ENCODE data around the gene SLC1A6.
"Not testable (repeated sequence)": the region's sequence is repeated elsewhere in the genome, so short reads cannot be mapped to it uniquely, and the experiment has no call there.

Gene SLC1A6

DNA sequence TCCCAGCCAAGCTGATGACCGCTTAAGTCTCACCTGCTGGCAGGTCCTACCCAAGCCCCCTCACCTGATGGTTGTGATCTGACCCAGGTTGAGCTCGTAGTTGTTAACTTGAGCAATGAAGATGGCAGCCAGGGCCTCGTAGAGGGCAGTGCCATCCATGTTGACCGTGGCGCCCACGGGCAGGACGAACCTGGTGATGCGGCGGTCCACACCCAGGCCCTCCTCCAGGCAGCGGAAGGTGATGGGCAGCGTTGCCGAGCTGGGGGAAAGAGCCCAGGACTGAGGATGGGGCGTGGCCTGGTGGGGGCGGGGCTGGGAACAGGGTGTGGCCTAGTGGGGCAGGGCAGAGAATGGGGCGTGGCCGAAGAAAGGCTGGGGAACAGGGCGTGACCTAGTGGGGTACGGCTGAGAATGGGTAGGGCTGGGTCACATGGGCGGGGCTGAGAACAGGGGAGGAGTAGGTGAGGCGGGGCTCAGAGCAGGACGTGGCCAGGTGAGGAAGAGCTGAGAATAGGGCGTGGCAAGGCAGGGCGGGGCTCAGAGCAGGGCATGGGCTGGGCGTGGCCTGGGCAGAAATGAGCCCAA is 25.5 kb downstream of the SLC1A6 start:
- DNase-seq, result no peak

DNA sequence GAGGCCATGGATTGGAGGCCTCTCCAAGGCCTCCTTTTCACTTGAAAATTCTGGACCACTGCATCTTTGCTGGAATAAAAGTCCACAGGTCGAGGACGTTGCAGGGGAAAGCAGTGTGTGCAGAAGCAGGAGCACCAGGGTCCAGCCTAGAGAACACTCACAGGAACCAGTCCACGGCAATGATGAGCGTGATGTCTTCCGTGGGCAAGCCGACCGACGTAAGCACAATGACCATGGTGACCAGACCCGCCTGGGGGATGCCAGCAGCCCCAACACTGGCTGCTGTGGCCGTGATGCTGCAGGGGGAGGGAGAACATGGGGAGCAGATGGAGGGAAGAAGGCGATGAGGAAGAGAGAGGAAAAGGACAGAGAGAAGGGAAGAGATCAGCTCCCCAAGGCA is 26.9 kb downstream of the SLC1A6 start:
- no peak for DNase-seq

DNA sequence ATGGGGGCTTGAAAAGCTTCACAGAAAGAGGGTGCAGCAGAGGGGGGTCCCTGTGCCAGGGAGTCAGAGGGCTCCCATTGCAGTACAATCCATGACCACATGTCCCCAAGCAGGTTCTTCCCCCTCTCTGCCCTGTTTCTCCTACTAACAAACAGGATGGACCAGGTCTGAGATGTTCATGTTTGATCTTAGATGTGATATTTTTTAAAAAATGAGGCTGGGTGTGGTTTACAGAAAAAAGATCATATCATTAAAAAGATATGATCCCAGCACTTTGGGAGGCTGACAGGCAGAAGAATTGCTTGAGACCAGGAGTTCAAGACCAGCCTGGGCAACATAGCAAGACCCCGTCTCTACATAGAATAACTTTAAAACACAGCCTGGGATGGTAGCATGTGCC is 29.2 kb downstream of the SLC1A6 start:
- DNase-seq, result no peak

DNA sequence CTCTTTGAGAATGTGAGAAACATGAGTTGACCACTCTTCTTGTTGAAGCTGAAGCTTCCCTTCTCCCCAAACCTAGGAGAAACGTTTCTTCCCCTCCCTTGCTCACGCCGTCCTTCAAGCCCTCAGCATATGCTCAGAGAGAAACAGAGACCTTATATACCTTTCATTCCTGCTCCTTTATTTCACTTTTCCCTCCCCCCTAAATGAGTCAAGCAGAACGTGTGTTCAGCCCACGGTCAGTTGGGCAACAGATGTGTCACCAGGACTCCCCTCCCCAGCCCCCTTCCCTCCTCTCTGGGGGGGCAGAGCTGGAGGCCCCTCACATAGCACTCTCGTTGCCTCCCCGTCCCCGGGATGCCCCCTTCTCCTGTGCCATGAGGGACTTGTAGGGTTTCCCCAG is 29.8 kb downstream of the SLC1A6 start:
- no peak for DNase-seq

DNA sequence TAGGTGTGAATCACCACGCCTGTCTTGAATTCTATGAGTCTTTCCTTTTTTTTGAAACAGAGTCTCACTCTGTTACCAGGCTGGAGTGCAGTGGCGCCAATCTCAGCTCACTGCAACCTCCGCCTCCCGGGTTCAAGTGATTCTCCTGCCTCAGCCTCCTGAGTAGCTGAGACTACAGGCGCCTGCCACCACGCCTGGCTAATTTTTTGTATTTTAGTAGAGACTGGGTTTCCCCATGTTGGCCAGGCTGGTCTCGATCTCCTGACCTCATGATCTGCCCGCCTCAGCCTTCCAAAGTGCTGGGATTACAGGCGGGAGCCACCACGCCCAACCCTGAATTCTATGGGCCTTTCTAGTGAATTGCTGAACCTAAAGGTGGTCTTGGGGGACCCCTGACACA is 30.3 kb downstream of the SLC1A6 start:
- DNase-seq, result not testable (repeated sequence)

DNA sequence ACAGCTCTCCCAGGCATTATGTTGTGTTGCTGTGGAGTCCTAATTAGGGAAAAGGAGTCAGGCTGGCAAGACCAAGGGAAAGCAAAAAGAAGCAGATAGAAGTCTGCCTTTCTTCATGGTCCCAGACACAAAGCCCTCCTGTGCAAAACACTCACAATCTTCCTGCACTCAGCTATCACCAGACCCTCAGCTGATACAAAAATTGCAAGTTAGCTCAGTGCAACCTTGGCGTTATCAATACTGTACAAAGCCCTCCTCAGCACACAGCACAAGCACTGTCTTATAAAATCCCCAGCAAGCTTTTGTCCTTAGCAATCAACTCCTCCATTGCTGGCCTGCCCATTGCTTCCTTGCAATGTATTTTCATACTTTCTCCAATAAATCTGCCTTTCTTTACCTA is 35.2 kb downstream of the SLC1A6 start:
- DNase-seq, result no peak

DNA sequence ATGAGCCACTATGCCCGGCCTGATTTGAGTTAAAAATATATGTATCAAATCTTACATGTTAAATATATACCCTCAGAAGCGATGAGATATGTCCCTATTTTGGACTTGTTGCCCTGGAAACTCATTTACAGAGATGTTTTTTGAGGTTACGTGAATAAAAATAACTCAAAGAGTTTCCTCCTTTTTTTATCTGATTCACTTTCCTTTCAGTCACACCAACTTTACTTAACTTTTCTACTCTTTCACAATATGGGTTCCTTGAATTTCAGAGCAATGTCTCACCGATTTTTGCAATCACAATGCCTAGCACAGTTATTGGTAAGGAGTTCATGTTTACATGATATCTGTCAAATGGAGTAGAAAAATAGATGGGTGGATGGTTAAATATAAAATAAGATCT is 36.1 kb downstream of the SLC1A6 start:
- peak; percentile 4 for DNase-seq

DNA sequence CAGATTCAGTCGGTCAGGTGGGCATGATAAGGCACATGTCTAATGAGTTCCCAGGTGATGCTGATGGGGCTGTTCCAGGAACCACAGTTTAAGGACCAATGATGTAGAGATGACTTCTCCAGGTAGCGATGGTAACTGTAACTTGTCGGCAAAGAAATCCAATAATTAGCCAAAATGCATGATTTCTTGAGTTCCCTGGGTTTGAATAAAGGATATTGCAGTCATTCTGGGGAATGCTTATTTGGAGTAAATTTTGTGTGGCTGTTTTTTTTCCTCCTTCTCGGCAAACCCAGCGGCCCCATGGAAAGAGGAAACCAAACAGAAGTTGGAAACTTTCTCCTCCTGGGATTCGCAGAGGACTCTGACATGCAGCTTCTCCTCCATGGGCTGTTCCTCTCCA is 38.5 kb downstream of the SLC1A6 start, which contains the start of gene OR7C2:
Gene OR7C2 (plus strand): TSS at position 301 of the 400 bp plus-strand sequence. CDS start 0 bp downstream, at position 301.
- no peak for DNase-seq

DNA sequence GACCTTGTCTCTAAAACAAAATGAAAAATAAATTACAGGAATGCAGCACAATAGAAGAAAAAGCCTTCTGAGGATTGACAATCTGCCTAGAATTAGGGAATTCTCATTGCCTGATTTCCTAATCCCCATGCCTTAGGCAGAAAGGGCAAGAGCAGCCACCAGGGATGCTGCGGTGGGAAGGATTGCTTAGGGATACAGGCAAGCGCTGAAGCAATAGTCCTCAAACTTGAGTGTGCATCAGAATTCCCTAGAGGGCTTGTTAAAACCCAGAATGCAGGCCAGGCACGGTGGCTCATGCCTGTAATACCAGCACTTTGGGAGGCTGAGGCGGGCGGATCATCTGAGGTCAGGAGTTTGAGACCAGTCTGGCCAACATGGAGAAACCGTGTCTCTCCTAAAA is 39.4 kb downstream of the SLC1A6 start:
- no peak for DNase-seq

DNA sequence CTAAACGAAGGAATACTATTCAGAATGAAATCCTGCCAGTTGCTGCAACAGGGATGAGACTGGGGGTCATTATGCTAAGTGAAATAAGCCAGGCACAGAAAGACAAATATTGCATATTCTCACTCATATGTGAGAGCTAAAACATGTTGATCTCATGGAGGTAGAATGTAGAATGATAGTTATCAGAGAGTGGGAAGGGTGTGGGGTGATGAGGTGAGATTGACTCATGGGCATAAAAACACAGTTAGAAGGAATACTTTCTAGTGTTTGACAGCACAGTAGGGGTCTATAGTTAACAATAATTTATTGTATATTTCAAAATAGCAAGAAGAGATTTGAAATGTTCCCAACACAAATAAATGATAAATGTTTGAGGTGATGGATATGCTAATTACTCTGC is 46.2 kb downstream of the SLC1A6 start:
- no peak for DNase-seq

DNA sequence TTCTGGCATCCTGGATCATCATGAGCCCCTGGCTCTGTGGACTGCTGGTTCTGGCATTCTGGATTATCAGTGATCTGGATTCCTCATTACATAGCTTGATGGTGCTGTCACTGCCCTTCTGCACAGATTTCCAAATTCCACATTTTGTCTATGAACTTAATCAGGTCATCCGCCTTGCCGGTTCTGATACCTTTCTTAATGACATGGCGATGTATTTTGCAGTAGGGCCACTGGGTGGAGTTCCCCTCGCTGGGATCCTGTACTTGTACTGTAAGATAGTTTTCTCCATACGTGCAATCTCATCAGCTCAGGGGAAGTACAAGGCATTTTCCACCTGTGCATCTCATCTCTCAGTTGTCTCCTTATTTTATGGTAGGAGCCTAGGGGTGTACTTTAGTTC is 62.8 kb downstream of the SLC1A6 start:
- DNase-seq, result no peak

DNA sequence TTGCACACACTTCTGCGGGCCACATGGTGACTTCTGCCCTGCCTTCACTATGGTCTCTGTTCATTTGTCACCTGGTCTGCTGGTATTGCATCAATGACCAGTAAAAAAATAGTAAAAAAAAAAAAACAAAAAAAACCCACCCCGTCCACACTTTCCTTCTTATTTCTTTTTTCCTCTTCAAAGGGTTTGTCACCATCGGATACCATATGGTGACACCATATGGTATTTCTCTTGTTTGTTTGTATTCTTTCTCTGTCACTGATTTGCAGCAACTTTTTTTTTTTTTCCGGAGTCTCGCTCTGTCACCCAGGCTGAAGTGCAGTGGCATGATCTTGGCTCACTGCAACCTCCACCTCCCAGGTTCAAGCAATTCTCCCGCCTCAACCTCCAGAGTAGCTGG is 64.5 kb downstream of the SLC1A6 start:
- no peak for DNase-seq

DNA sequence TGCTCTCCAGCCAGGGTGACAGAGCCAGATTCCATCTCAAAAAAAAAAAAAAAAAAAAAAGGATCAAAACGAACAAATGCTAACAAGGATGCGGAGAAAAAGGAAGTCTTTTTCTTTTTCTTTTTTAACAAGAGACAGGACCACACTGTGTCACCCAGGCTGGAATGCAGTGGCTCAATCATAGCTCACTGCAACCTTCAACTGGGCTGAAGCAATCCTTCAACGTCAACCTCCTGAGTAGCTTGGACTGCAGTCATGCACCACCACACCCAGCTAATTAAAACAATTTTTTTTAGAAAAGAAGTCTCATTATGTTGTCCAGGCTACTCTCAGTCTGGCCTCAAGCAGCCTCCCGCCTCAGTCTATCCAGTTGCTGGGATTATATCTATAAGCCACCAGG is 73.0 kb downstream of the SLC1A6 start:
- no peak for DNase-seq

DNA sequence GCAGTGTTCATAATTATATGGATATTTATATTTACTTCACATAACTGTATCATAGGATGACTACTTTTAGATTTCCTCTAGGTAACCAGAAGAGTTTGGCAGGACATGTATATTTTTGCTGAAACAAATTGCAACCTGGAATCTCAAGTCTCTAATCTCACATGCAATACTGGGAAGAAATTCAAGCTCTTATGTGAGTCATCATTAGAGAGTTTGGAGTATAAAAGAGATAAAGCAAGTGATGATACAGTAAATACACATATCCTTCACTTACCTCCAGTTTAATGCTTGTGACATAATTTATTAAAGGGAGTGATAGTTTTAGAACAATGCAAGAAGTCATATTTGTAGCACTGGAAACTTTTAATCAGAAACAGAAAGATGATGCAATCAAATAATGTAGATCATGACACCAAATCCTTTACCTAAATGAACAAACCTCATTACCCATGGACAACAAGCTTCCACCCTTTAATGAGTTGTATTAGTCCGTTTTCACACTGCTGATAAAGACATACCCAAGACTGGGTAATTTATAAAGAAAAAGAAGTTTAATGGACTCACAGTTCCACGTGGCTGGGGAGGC is 77.9 kb downstream of the SLC1A6 start:
- DNase-seq, result no peak

Data from KG1 (cell line).